HepG2 (cell line): ENCODE data around the gene SLC12A3. TPM values are rescaled to one million over a fixed set of nuclear protein-coding genes. Genes with fewer than 3 reads are reported as not detected.
A peak's percentile ranks its signal among the peaks of the same experiment; 100 is the strongest.

Experiments
- HOXA9 ChIP-seq: sonication (generic); formaldehyde crosslinking; IDR thresholded peaks from 2 replicates; pipeline ENCODE4 v1.8.1; 2022; ENCODE audit warnings: missing genetic modification reagents, mild to moderate bottlenecking, moderate library complexity, borderline replicate concordance
- MED1 ChIP-seq: sonication (generic); formaldehyde crosslinking; IDR thresholded peaks from 2 replicates; pipeline ENCODE4 v1.4.0; 2020; ENCODE audit warnings: missing genetic modification reagents
- MIXL1 ChIP-seq: IDR thresholded peaks from 2 replicates; pipeline ENCODE4 v1.6.1; 2016
- RXRA ChIP-seq: sonication (generic); formaldehyde crosslinking; IDR thresholded peaks from 2 replicates; pipeline ENCODE4 v1.5.1; 2020; ENCODE audit warnings: missing genetic modification reagents
- SMYD3 ChIP-seq: sonication (generic); formaldehyde crosslinking; IDR thresholded peaks from 2 replicates; pipeline ENCODE4 v1.8.1; 2023; ENCODE audit warnings: mild to moderate bottlenecking, missing genetic modification reagents
- TCF7L2 ChIP-seq: IDR thresholded peaks from 2 replicates; pipeline ENCODE4 v1.6.1; 2011; ENCODE audit warnings: mild to moderate bottlenecking, low read depth, low read length, moderate library complexity
- ZNF143 ChIP-seq: sonication (generic); formaldehyde crosslinking; IDR thresholded peaks from 2 replicates; pipeline ENCODE4 v1.4.0; 2020; ENCODE audit warnings: missing genetic modification reagents
- ZNF205 ChIP-seq: IDR thresholded peaks from 2 replicates; pipeline ENCODE4 v1.6.1; 2018; ENCODE audit warnings: missing biosample characterization, missing genetic modification reagents
- ZNF770 ChIP-seq: sonication (generic); formaldehyde crosslinking; IDR thresholded peaks from 2 replicates; pipeline ENCODE4 v1.5.0; 2020; ENCODE audit warnings: mild to moderate bottlenecking, missing genetic modification reagents
- polyA plus RNA-seq, 8 experiments: library from polyadenylated mRNA; depleted of rRNA in 3 of 8; stranded (reverse) in 7 of 8; unstranded in 1 of 8; fragments of >200 nt; fragmentation: Illumina TruSeq in 4 of 8; extraction: Trizol in 4 of 8; gene quantifications; 2 replicates each; pipeline versions ENCODE4 v1.2.1 to v1.2.3, GENCODE V29; 2011 to 2016; ENCODE audit warnings: low read depth in 4 of 8, missing spikeins in 1 of 8, mixed read lengths in 1 of 8; ENCODE audit not compliant: insufficient read depth in 1 of 8
- total RNA-seq, 5 experiments: library from RNA; depleted of rRNA; stranded (reverse); fragments of >200 nt; fragmentation: Illumina TruSeq; extraction: Trizol; gene quantifications; 2 replicates each; pipeline ENCODE4 v1.2.3, GENCODE V29; 2016; ENCODE audit warnings: low read depth in 1 of 5
- TF ChIP-seq, protein P1 (sequence below): sonication (generic); formaldehyde crosslinking; IDR thresholded peaks from 2 replicates; pipeline ENCODE4 v1.4.0; 2020; ENCODE audit warnings: missing genetic modification reagents
- TF ChIP-seq, protein P2 (sequence below), 2 experiments: sonication (generic) in 1 of 2; formaldehyde crosslinking in 1 of 2; IDR thresholded peaks; 2 replicates each; pipeline versions ENCODE4 v1.4.0 to v1.6.1; 2018 to 2020; ENCODE audit warnings: missing genetic modification reagents in 2 of 2, borderline replicate concordance in 1 of 2, low read depth in 1 of 2, mild to moderate bottlenecking in 1 of 2, missing biosample characterization in 1 of 2
- TF ChIP-seq, protein P3 (sequence below): IDR thresholded peaks from 2 replicates; pipeline ENCODE4 v1.6.1; 2016; ENCODE audit warnings: control low read depth
- TF ChIP-seq, protein P4 (sequence below), 2 experiments: sonication (generic) in 1 of 2; formaldehyde crosslinking in 1 of 2; IDR thresholded peaks; 2 replicates each; pipeline versions ENCODE4 v1.6.1 to v1.9.0; 2014 to 2022; ENCODE audit warnings: antibody characterized with exemption in 1 of 2, borderline replicate concordance in 1 of 2, inconsistent platforms in 1 of 2, low read depth in 1 of 2, missing genetic modification reagents in 1 of 2

Gene SLC12A3
- total and polyA plus RNA-seq, 2 of the 13 experiments (the other 11 are each of a cell fraction or from before 2014, with no cell fraction given) = 6.2 TPM; not detected in 1

- TF ChIP-seq, protein P1, sequence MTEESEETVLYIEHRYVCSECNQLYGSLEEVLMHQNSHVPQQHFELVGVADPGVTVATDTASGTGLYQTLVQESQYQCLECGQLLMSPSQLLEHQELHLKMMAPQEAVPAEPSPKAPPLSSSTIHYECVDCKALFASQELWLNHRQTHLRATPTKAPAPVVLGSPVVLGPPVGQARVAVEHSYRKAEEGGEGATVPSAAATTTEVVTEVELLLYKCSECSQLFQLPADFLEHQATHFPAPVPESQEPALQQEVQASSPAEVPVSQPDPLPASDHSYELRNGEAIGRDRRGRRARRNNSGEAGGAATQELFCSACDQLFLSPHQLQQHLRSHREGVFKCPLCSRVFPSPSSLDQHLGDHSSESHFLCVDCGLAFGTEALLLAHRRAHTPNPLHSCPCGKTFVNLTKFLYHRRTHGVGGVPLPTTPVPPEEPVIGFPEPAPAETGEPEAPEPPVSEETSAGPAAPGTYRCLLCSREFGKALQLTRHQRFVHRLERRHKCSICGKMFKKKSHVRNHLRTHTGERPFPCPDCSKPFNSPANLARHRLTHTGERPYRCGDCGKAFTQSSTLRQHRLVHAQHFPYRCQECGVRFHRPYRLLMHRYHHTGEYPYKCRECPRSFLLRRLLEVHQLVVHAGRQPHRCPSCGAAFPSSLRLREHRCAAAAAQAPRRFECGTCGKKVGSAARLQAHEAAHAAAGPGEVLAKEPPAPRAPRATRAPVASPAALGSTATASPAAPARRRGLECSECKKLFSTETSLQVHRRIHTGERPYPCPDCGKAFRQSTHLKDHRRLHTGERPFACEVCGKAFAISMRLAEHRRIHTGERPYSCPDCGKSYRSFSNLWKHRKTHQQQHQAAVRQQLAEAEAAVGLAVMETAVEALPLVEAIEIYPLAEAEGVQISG (CRISPR knock-in tag) = 0 out of 2 replicates have a peak, but pooled peaks have one; percentile 29
- TF ChIP-seq, protein P2, sequence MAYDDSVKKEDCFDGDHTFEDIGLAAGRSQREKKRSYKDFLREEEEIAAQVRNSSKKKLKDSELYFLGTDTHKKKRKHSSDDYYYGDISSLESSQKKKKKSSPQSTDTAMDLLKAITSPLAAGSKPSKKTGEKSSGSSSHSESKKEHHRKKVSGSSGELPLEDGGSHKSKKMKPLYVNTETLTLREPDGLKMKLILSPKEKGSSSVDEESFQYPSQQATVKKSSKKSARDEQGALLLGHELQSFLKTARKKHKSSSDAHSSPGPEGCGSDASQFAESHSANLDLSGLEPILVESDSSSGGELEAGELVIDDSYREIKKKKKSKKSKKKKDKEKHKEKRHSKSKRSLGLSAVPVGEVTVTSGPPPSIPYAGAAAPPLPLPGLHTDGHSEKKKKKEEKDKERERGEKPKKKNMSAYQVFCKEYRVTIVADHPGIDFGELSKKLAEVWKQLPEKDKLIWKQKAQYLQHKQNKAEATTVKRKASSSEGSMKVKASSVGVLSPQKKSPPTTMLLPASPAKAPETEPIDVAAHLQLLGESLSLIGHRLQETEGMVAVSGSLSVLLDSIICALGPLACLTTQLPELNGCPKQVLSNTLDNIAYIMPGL (CRISPR knock-in tag; IDR thresholded peaks at IDR 0.05; ENCODE audit: borderline replicate concordance in 1 of 2, low read depth in 1 of 2) = peak in 1 of 2 experiments; percentile 29; a peak in 1 of 4 replicates
- no peak for TF ChIP-seq RXRA (CRISPR knock-in tag)
- TF ChIP-seq, protein P3, sequence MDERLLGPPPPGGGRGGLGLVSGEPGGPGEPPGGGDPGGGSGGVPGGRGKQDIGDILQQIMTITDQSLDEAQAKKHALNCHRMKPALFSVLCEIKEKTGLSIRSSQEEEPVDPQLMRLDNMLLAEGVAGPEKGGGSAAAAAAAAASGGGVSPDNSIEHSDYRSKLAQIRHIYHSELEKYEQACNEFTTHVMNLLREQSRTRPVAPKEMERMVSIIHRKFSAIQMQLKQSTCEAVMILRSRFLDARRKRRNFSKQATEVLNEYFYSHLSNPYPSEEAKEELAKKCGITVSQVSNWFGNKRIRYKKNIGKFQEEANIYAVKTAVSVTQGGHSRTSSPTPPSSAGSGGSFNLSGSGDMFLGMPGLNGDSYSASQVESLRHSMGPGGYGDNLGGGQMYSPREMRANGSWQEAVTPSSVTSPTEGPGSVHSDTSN (CRISPR knock-in tag) = no peak
- TF ChIP-seq ZNF205 (CRISPR knock-in tag) = 0 out of 2 replicates have a peak, but pooled peaks have one; percentile 31
- TF ChIP-seq MED1 = peak; percentile 15; the same call in 1 of the 2 replicates
- TF ChIP-seq, protein P4, sequence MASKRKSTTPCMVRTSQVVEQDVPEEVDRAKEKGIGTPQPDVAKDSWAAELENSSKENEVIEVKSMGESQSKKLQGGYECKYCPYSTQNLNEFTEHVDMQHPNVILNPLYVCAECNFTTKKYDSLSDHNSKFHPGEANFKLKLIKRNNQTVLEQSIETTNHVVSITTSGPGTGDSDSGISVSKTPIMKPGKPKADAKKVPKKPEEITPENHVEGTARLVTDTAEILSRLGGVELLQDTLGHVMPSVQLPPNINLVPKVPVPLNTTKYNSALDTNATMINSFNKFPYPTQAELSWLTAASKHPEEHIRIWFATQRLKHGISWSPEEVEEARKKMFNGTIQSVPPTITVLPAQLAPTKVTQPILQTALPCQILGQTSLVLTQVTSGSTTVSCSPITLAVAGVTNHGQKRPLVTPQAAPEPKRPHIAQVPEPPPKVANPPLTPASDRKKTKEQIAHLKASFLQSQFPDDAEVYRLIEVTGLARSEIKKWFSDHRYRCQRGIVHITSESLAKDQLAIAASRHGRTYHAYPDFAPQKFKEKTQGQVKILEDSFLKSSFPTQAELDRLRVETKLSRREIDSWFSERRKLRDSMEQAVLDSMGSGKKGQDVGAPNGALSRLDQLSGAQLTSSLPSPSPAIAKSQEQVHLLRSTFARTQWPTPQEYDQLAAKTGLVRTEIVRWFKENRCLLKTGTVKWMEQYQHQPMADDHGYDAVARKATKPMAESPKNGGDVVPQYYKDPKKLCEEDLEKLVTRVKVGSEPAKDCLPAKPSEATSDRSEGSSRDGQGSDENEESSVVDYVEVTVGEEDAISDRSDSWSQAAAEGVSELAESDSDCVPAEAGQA (IDR thresholded peaks at IDR 0.05; ENCODE audit: low read depth) = no peak
- TF ChIP-seq, protein P4 (CRISPR knock-in tag; IDR thresholded peaks at IDR 0.05; ENCODE audit: borderline replicate concordance) = 0 out of 2 replicates have a peak, but pooled peaks have one; percentile 37
- TF ChIP-seq ZNF143 (CRISPR knock-in tag) = 0 out of 2 replicates have a peak, but pooled peaks have one; percentile 9
- TF ChIP-seq MIXL1 = peak; percentile 74
- no peak for TF ChIP-seq TCF7L2
- no peak for TF ChIP-seq SMYD3 (CRISPR knock-in tag)
- TF ChIP-seq ZNF770 (CRISPR knock-in tag) = peak; percentile 72; the same call in 1 of the 2 replicates
- TF ChIP-seq HOXA9 (CRISPR knock-in tag) = peak; percentile 21; the same call in 1 of the 2 replicates
Measured at GRCh38 chr16:56866955-56867830, 2.2 kb downstream of the SLC12A3 start (continued).
